Transverse colon (tissue), 4 donors: Measurements from ENCODE around the gene NOL9. TPM values are rescaled to one million over a fixed set of nuclear protein-coding genes. Genes with fewer than 3 reads are reported as not detected.

Experiments
- DNase-seq: peaks from one replicate; pipeline ENCODE4 v3.0.0-alpha.2; 2019
- H3K27ac ChIP-seq, 4 donors: fragments of 200-600 bp; sonication (generic); 2 replicates each; pipeline ENCODE4 v1.5.1; 2016 to 2018; ENCODE audit warnings: inconsistent platforms in 4 of 4
- H3K27me3 ChIP-seq: fragments of 200-600 bp; sonication (generic); 2 replicates; pipeline ENCODE4 v1.5.1; 2017; ENCODE audit warnings: inconsistent platforms
- H3K36me3 ChIP-seq, 4 donors: fragments of 200-600 bp; sonication (generic); 2 replicates each; pipeline ENCODE4 v1.5.1; 2017 to 2019; ENCODE audit warnings: inconsistent platforms in 4 of 4
- H3K4me1 ChIP-seq, 4 donors: fragments of 200-600 bp; sonication (generic); 2 replicates each; pipeline ENCODE4 v1.5.1; 2017 to 2020; ENCODE audit warnings: inconsistent platforms in 4 of 4
- H3K4me3 ChIP-seq, 4 donors: fragments of 200-600 bp; sonication (generic); 1 replicate in 1 of 4; 2 replicates in 3 of 4; pipeline versions ENCODE4 v1.5.1 to v1.6.1; 2017 to 2019; ENCODE audit warnings: inconsistent platforms in 4 of 4
- H3K9me3 ChIP-seq, 2 donors: fragments of 200-600 bp; sonication (generic); 2 replicates each; pipeline ENCODE4 v1.5.1; 2017 to 2019; ENCODE audit warnings: inconsistent platforms in 2 of 2
- CTCF ChIP-seq, 5 experiments: fragments of 200-600 bp in 3 of 5; fragments of 450-650 bp in 2 of 5; sonication (generic) in 3 of 5; IDR thresholded peaks; 1 replicate in 2 of 5; 2 replicates in 3 of 5; pipeline ENCODE4 v1.5.1; 2016 to 2017; ENCODE audit warnings: antibody characterized with exemption in 5 of 5, inconsistent platforms in 3 of 5, mild to moderate bottlenecking in 2 of 5, moderate library complexity in 1 of 5
- EP300 ChIP-seq: sonication (generic); formaldehyde crosslinking; IDR thresholded peaks from one replicate; pipeline ENCODE4 v1.6.1; 2017; ENCODE audit warnings: antibody characterized with exemption, low read depth
- POLR2A ChIP-seq: fragments of 450-650 bp; IDR thresholded peaks from one replicate; pipeline ENCODE4 v1.6.1; 2016; ENCODE audit warnings: antibody characterized with exemption, mild to moderate bottlenecking, moderate library complexity
- POLR2AphosphoS5 ChIP-seq, 3 donors: sonication (generic); formaldehyde crosslinking; IDR thresholded peaks; one replicate each; pipeline ENCODE4 v1.6.1; 2016; ENCODE audit warnings: antibody characterized with exemption in 3 of 3
- WGBS, 2 donors: methylation state at CpG; one replicate each; pipeline ENCODE4 v1.1.5; 2018; ENCODE audit warnings: low coverage in 1 of 2; 5-methylcytosine and 5-hydroxymethylcytosine counted together
- in situ Hi-C, 4 donors: fragments of 200-750 bp; cut with MboI; loops; one replicate each; pipeline versions ENCODE4 v1.15.0 to v1.15.1; 2017; ENCODE audit warnings: low sequenced_read_pairs in 3 of 4, low pct_ligation_motif_present in 1 of 4, low pct_unique_long_range_greater_than_20kb in 1 of 4
- intact Hi-C: fragments of 100-400 bp; cut with DNase I; formaldehyde crosslinking; loops from one replicate; pipeline ENCODE4 v1.15.1; 2023; ENCODE audit warnings: low total_unique reads
- total RNA-seq, 4 donors: library from RNA; depleted of rRNA; stranded (reverse); fragments of >200 nt; gene quantifications; one replicate each; pipeline ENCODE4 v1.1.0, GENCODE V29; 2016

NOL9 gene
- total RNA-seq, 4 donors from 2014 or later = 8.0 to 30.0 (median 13.8) TPM

GRCh38 chr1:6507461-6507911 is 46.8 kb downstream of the NOL9 start:
- intact Hi-C loops = no loop called here
- no peak for DNase-seq
- no peak for TF ChIP-seq CTCF (IDR thresholded peaks at IDR 0.05)
- TF ChIP-seq POLR2AphosphoS5 (IDR thresholded peaks at IDR 0.05) = no peak
- no peak for TF ChIP-seq EP300
- TF ChIP-seq POLR2A = no peak
- peaks cover 0 to 1% (median under 1%) of the 10 kb centered on the region in 4 donors for H3K4me1 ChIP-seq
- H3K9me3 ChIP-seq = no peaks in the 10 kb centered on the region
- H3K36me3 ChIP-seq = no peaks in the 10 kb centered on the region
- in situ Hi-C loops = no loop called here
- no peak overlapping the region for H3K4me3 ChIP-seq
- no peaks in the 10 kb centered on the region for H3K27me3 ChIP-seq
- WGBS, 2 donors = 60% methylated on average over 5 of the region's 12 CpGs; no CpG with 5 or more reads in 1 of the 2 donors
- H3K27ac ChIP-seq = no peak overlapping the region

- TF ChIP-seq CTCF (IDR thresholded peaks at IDR 0.05) (no peak), POLR2A (no peak), EP300 (no peak), POLR2AphosphoS5 (IDR thresholded peaks at IDR 0.05) (no peak)
- no peaks in the 10 kb centered on the region for H3K36me3 ChIP-seq
- DNase-seq = no peak
- WGBS, 2 donors = 62% methylated on average over 7 of the region's 7 CpGs; no CpG with 5 or more reads in 1 of the 2 donors
- H3K4me1 ChIP-seq = peaks cover 0 to 6% (median 5%) of the 10 kb centered on the region in 4 donors
- intact Hi-C loops = no loop called here
- no peak overlapping the region for H3K4me3 ChIP-seq
- H3K27me3 ChIP-seq = no peaks in the 10 kb centered on the region
- H3K9me3 ChIP-seq = no peaks in the 10 kb centered on the region
- H3K27ac ChIP-seq = no peak overlapping the region
- in situ Hi-C loops = no loop called here
These were observed 47.3 kb downstream of the NOL9 start for GRCh38 chr1:6507037-6507428.

- in situ Hi-C loops (no loop called here), intact Hi-C loops (no loop called here)
These were observed 47.9 kb downstream of the NOL9 start for GRCh38 chr1:6506210-6507036.

More at GRCh38 chr1:6506210-6507036, 47.9 kb downstream of the NOL9 start:
- no peaks in the 10 kb centered on the region for H3K9me3 ChIP-seq
- TF ChIP-seq POLR2A (no peak), POLR2AphosphoS5 (IDR thresholded peaks at IDR 0.05) (no peak), EP300 (no peak), CTCF (IDR thresholded peaks at IDR 0.05) (no peak)
- WGBS, 2 donors = 80% methylated on average over 29 of the region's 31 CpGs; no CpG with 5 or more reads in 1 of the 2 donors
- DNase-seq = no peak
- no peaks in the 10 kb centered on the region for H3K27me3 ChIP-seq
- H3K4me3 ChIP-seq = no peak overlapping the region
- H3K36me3 ChIP-seq = no peaks in the 10 kb centered on the region
- H3K4me1 ChIP-seq = peaks cover 0 to 10% (median 8%) of the 10 kb centered on the region in 4 donors
- H3K27ac ChIP-seq = no peak overlapping the region
